DOHH2 (cell line): ENCODE measurements around the gene ANKMY1.

Experiments
- CTCF ChIP-seq: fragments of 200-600 bp; sonication (generic); IDR thresholded peaks from one replicate; pipeline ENCODE4 v1.5.1; 2014; ENCODE audit warnings: antibody characterized with exemption, mild to moderate bottlenecking, low read depth, low read length; ENCODE audit not compliant: poor library complexity, severe bottlenecking
- EZH2phosphoT487 ChIP-seq: fragments of 200-600 bp; sonication (generic); IDR thresholded peaks from 2 replicates; pipeline ENCODE4 v1.6.1; 2017; ENCODE audit warnings: borderline replicate concordance, mild to moderate bottlenecking, antibody characterized with exemption, low read length, moderate library complexity, mixed read lengths

GRCh38 chr2:240531038-240531437, 26.8 kb downstream of the ANKMY1 start:
- no peak for TF ChIP-seq CTCF
- no peak for TF ChIP-seq EZH2phosphoT487
